Right kidney (tissue), 1 donor: ENCODE data around the gene PPP3R1.

ENCODE experiments used
- DNase-seq: peaks from one replicate; pipeline ENCODE4 v3.0.0-alpha.2; 2016

PPP3R1 gene

GRCh38 chr2:68235090-68235489 is 17.2 kb downstream of the PPP3R1 start:
- no peak for DNase-seq

- DNase-seq: no peak
These were observed 17.9 kb downstream of the PPP3R1 start for GRCh38 chr2:68234405-68234804.

GRCh38 chr2:68231061-68231372 is 21.3 kb downstream of the PPP3R1 start:
- DNase-seq: no peak

GRCh38 chr2:68230241-68231060 is 21.9 kb downstream of the PPP3R1 start:
- DNase-seq: no peak

GRCh38 chr2:68226794-68227193 is 25.5 kb downstream of the PPP3R1 start:
- no peak for DNase-seq

- DNase-seq: no peak
These were observed 27.2 kb downstream of the PPP3R1 start for GRCh38 chr2:68225119-68225632.

GRCh38 chr2:68223419-68223818 is 28.9 kb downstream of the PPP3R1 start:
- no peak for DNase-seq

GRCh38 chr2:68222287-68222686 is 30.0 kb downstream of the PPP3R1 start:
- no peak for DNase-seq

- DNase-seq: no peak
These were observed 33.9 kb downstream of the PPP3R1 start for GRCh38 chr2:68218343-68218901.

GRCh38 chr2:68217729-68218128 is 34.6 kb downstream of the PPP3R1 start:
- DNase-seq: no peak

- DNase-seq: no peak
These were observed 35.6 kb downstream of the PPP3R1 start for GRCh38 chr2:68216454-68217310.

GRCh38 chr2:68214381-68214780 is 38.0 kb downstream of the PPP3R1 start:
- no peak for DNase-seq

GRCh38 chr2:68206793-68207192 is 45.5 kb downstream of the PPP3R1 start:
- no peak for DNase-seq

GRCh38 chr2:68203587-68203986 is 48.7 kb downstream of the PPP3R1 start:
- no peak for DNase-seq

GRCh38 chr2:68200157-68200787 is 52.1 kb downstream of the PPP3R1 start:
- no peak for DNase-seq

GRCh38 chr2:68196120-68196716 is 56.1 kb downstream of the PPP3R1 start:
- no peak for DNase-seq

GRCh38 chr2:68195096-68195495 is 57.2 kb downstream of the PPP3R1 start:
- DNase-seq: no peak

GRCh38 chr2:68193787-68194372 is 58.5 kb downstream of the PPP3R1 start:
- DNase-seq: no peak

GRCh38 chr2:68193144-68193543 is 59.2 kb downstream of the PPP3R1 start:
- DNase-seq: no peak

- no peak for DNase-seq
These were observed 61.2 kb downstream of the PPP3R1 start for GRCh38 chr2:68190991-68191731.
